ENCODE data around the gene CER1. TPM values are rescaled to one million over a fixed set of nuclear protein-coding genes. Genes with fewer than 3 reads are reported as not detected.

Gene CER1
- total and polyA plus RNA-seq, 9 of the 15 experiments (the other 6 are each of a cell fraction or from before 2014, with no cell fraction given) = not detected

DNA sequence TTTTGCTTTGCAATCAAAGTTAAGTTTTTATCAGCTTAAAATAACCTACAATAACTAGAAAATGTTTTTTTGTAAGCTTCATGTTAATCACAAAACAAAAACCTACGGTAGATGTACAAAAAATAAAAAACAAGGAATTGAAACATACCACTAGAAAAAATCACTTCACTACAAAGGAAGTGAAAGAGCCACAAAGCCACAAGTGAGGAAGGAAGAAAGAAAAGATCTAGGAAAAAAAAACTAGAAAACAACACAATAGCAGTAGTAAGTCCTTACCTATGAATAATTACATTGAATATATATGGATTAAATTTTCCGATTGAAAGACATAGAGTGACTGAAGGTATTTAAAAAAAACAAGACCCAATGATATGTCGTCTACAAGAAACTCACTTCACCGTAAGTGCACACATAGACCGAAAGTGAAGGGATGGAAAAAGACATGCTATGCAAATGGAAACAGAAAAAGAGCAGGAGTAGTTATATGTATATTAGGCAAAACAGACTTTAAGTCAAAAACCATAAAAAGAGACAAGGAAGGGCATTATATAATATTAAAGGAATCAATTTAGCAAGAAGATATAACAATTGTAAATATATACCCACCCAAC lies 15.9 kb downstream of the CER1 start (continued):
- TF ChIP-seq, protein P1, sequence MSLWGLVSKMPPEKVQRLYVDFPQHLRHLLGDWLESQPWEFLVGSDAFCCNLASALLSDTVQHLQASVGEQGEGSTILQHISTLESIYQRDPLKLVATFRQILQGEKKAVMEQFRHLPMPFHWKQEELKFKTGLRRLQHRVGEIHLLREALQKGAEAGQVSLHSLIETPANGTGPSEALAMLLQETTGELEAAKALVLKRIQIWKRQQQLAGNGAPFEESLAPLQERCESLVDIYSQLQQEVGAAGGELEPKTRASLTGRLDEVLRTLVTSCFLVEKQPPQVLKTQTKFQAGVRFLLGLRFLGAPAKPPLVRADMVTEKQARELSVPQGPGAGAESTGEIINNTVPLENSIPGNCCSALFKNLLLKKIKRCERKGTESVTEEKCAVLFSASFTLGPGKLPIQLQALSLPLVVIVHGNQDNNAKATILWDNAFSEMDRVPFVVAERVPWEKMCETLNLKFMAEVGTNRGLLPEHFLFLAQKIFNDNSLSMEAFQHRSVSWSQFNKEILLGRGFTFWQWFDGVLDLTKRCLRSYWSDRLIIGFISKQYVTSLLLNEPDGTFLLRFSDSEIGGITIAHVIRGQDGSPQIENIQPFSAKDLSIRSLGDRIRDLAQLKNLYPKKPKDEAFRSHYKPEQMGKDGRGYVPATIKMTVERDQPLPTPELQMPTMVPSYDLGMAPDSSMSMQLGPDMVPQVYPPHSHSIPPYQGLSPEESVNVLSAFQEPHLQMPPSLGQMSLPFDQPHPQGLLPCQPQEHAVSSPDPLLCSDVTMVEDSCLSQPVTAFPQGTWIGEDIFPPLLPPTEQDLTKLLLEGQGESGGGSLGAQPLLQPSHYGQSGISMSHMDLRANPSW (CRISPR knock-in tag; IDR thresholded peaks at IDR 0.05) = no peak
- TF ChIP-seq CHD2 (IDR thresholded peaks at IDR 0.05; ENCODE audit: low read depth, low read length) (no peak), ZNF121 (CRISPR knock-in tag; conservative IDR thresholded peaks at IDR 0.05) (no peak), FOS (IDR thresholded peaks at IDR 0.05; ENCODE audit: extremely low read depth, insufficient read length) (no peak), ZNF12 (CRISPR knock-in tag; IDR thresholded peaks at IDR 0.05) (no peak), CHD1 (IDR thresholded peaks at IDR 0.05; ENCODE audit: low read length) (no peak), TCF7L2 (IDR thresholded peaks at IDR 0.05; ENCODE audit: low read depth, low read length) (no peak)

DNA sequence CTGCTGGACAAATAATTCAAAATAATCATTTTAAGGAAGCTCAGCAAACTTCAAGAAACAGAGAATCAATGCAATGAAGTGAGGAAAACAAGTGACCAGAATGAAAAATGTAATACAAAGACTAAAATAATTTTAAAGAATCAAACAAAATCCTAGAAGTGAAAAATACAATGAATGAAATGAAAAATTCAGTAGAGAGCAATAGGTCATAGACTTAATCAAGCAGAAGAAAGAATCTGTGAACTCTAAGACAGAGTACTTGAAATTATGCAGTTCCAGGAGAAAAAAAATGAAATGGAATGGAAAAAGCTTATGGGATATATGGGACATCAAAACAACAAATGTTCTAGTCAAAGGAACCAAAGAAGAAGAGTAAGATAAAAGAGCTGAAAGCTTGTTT lies 17.5 kb downstream of the CER1 start:
- DNase-seq (ENCODE audit: extremely low read depth in 1 of 4, low spot score in 3 of 4) (no peak), ATAC-seq (no peak), FAIRE-seq (no peak)
- no peaks in the 10 kb centered on the region for H4K20me1 ChIP-seq (replicated peaks; ENCODE audit: control insufficient read depth, insufficient read depth, low read length)
- H3K36me3 ChIP-seq (ENCODE audit: control insufficient read depth, insufficient read depth, low read length) = no peaks in the 10 kb centered on the region
- no peak overlapping the region for H3K27ac ChIP-seq (ENCODE audit: extremely low read depth, low read depth, low read length)
- no peak overlapping the region for H3K4me3 ChIP-seq
- no peaks in the 10 kb centered on the region for H3K9me3 ChIP-seq (replicated peaks; ENCODE audit: control insufficient read depth, insufficient read depth, low read depth, low read length)
- H3K9ac ChIP-seq (ENCODE audit: insufficient read depth in 1 of 2, low read depth in 2 of 2, low read length in 2 of 2) = no peak overlapping the region
- intact Hi-C loops (cut with micrococcal nuclease) = no loop called here
- BruUV-seq (replicated peaks) = no TSS peak
- H3K4me2 ChIP-seq (ENCODE audit: insufficient read depth, low read length) = no peak overlapping the region
- in situ Hi-C loops (cut with MboI) = no loop called here
- no peaks in the 10 kb centered on the region for H3K27me3 ChIP-seq (ENCODE audit: control insufficient read depth in 2 of 2, insufficient read depth in 2 of 2, low read length in 2 of 2)
- POLR2A ChIA-PET = no interaction called here
- CTCF ChIA-PET (ENCODE audit: low intra/inter-chr PET ratio) = no interaction called here
- TF ChIP-seq HDAC6 (IDR thresholded peaks at IDR 0.05; ENCODE audit: low read depth, low read length) (no peak), ZNF699 (CRISPR knock-in tag; IDR thresholded peaks at IDR 0.05; ENCODE audit: insufficient replicate concordance) (no peak), L3MBTL2 (IDR thresholded peaks at IDR 0.05) (no peak), PTTG1 (tag; IDR thresholded peaks at IDR 0.05; ENCODE audit: low read depth) (no peak)
- TF ChIP-seq, protein P2, sequence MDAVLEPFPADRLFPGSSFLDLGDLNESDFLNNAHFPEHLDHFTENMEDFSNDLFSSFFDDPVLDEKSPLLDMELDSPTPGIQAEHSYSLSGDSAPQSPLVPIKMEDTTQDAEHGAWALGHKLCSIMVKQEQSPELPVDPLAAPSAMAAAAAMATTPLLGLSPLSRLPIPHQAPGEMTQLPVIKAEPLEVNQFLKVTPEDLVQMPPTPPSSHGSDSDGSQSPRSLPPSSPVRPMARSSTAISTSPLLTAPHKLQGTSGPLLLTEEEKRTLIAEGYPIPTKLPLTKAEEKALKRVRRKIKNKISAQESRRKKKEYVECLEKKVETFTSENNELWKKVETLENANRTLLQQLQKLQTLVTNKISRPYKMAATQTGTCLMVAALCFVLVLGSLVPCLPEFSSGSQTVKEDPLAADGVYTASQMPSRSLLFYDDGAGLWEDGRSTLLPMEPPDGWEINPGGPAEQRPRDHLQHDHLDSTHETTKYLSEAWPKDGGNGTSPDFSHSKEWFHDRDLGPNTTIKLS (IDR thresholded peaks at IDR 0.05; ENCODE audit: borderline replicate concordance, low read depth) = no peak
- TF ChIP-seq, protein P3, sequence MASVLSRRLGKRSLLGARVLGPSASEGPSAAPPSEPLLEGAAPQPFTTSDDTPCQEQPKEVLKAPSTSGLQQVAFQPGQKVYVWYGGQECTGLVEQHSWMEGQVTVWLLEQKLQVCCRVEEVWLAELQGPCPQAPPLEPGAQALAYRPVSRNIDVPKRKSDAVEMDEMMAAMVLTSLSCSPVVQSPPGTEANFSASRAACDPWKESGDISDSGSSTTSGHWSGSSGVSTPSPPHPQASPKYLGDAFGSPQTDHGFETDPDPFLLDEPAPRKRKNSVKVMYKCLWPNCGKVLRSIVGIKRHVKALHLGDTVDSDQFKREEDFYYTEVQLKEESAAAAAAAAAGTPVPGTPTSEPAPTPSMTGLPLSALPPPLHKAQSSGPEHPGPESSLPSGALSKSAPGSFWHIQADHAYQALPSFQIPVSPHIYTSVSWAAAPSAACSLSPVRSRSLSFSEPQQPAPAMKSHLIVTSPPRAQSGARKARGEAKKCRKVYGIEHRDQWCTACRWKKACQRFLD (CRISPR knock-in tag; IDR thresholded peaks at IDR 0.05) = no peak
- no peaks in the 10 kb centered on the region for H3K4me1 ChIP-seq (replicated peaks in 1 of 2; ENCODE audit: control insufficient read depth in 2 of 2, insufficient read depth in 2 of 2, low read length in 2 of 2)
- H2AFZ ChIP-seq (ENCODE audit: low read depth, low read length) = no peak overlapping the region
- H3K79me2 ChIP-seq (ENCODE audit: control insufficient read depth, insufficient read depth, low read length) = no peaks in the 10 kb centered on the region
- no peaks in the 10 kb centered on the region for H3K9me1 ChIP-seq (ENCODE audit: control insufficient read depth, insufficient read depth, low read length)

Data from K562 (cell line).